GM18907 (cell line): ENCODE measurements around the gene HMX1.

ENCODE experiments used
- ATAC-seq: cut with Tn5 transposase; IDR thresholded peaks from one replicate; pipeline ENCODE4 v1.9.1; 2021; ENCODE audit warnings: mild to moderate bottlenecking, moderate library complexity; ENCODE audit not compliant: unreplicated experiment

Gene HMX1

GRCh38 chr4:8871417-8872401 is at the start of gene HMX1:
TSS of gene HMX1 (minus strand) at chr4:8871839. CDS start at chr4:8871614, 225 bp downstream.
- ATAC-seq, result no peak

- ATAC-seq, result no peak
Measured at GRCh38 chr4:8920969-8921368, 49.3 kb upstream of the HMX1 start.

- no peak for ATAC-seq
Measured at GRCh38 chr4:8920289-8920965, 48.8 kb upstream of the HMX1 start.

- no peak for ATAC-seq
Measured at GRCh38 chr4:8919651-8920288, 48.1 kb upstream of the HMX1 start.

- peak; percentile 87 for ATAC-seq
Measured at GRCh38 chr4:8917868-8918783, 46.5 kb upstream of the HMX1 start.

GRCh38 chr4:8917321-8917811 is 45.7 kb upstream of the HMX1 start:
- no peak for ATAC-seq

GRCh38 chr4:8916906-8917305 is 45.3 kb upstream of the HMX1 start:
- no peak for ATAC-seq

- no peak for ATAC-seq
Measured at GRCh38 chr4:8916351-8916885, 44.8 kb upstream of the HMX1 start.

- ATAC-seq, result no peak
Measured at GRCh38 chr4:8915201-8916200, 43.9 kb upstream of the HMX1 start.

- no peak for ATAC-seq
Measured at GRCh38 chr4:8914461-8915171, 43.0 kb upstream of the HMX1 start.

GRCh38 chr4:8913858-8914460 is 42.3 kb upstream of the HMX1 start:
- ATAC-seq, result no peak

- no peak for ATAC-seq
Measured at GRCh38 chr4:8913121-8913857, 41.6 kb upstream of the HMX1 start.

- ATAC-seq, result no peak
Measured at GRCh38 chr4:8912506-8912905, 40.9 kb upstream of the HMX1 start.

GRCh38 chr4:8912089-8912455 is 40.4 kb upstream of the HMX1 start:
- no peak for ATAC-seq

- ATAC-seq, result no peak
Measured at GRCh38 chr4:8911316-8912088, 39.9 kb upstream of the HMX1 start.

- no peak for ATAC-seq
Measured at GRCh38 chr4:8910822-8911315, 39.2 kb upstream of the HMX1 start.
